HFFc6 (cell line): ENCODE data around the gene VSTM2B. TPM values are rescaled to one million over a fixed set of nuclear protein-coding genes. Genes with fewer than 3 reads are reported as not detected.

Experiments used
- DNase-seq: peaks from one replicate; pipeline ENCODE4 v3.0.0-alpha.2; 2018
- H3K27ac Mint-ChIP-seq: 2 replicates; pipeline ENCODE4 v1.8.0; 2020; ENCODE audit warnings: mild to moderate bottlenecking, mixed read lengths
- H3K27me3 Mint-ChIP-seq: 2 replicates; pipeline ENCODE4 v1.8.0; 2021; ENCODE audit warnings: mild to moderate bottlenecking, moderate library complexity, mixed read lengths; ENCODE audit not compliant: insufficient read depth
- H3K36me3 Mint-ChIP-seq: 2 replicates; pipeline ENCODE4 v1.8.0; 2021; ENCODE audit warnings: low read depth, mixed read lengths
- H3K4me1 Mint-ChIP-seq: 2 replicates; pipeline ENCODE4 v1.8.0; 2020; ENCODE audit warnings: low read depth, mixed read lengths
- H3K4me3 Mint-ChIP-seq: 2 replicates; pipeline ENCODE4 v1.8.0; 2020; ENCODE audit warnings: mild to moderate bottlenecking, moderate library complexity, mixed read lengths
- H3K9me3 Mint-ChIP-seq: 2 replicates; pipeline ENCODE4 v1.8.0; 2020; ENCODE audit warnings: mild to moderate bottlenecking, mixed read lengths
- total RNA-seq, 6 experiments: library from RNA; stranded (reverse); fragmentation: NEBNext Ultra II Directional; extraction: Animal tissue kit (Norgen Biotek cat#: 25700); gene quantifications; 2 replicates in 1 of 6; 3 replicates in 5 of 6; pipeline ENCODE4 v1.2.3, GENCODE V29; 2021
- TF ChIP-seq, protein P1 (sequence below): fragments of 200-600 bp; sonication (generic); IDR thresholded peaks from 2 replicates; pipeline ENCODE4 v1.5.0; 2021; ENCODE audit warnings: antibody characterized with exemption, mild to moderate bottlenecking

The VSTM2B gene
- total RNA-seq, 6 experiments from 2014 or later: not detected

GRCh38 chr19:29506619-29506911, 19.2 kb upstream of the VSTM2B start:
- DNase-seq: no peak
- TF ChIP-seq, protein P1, sequence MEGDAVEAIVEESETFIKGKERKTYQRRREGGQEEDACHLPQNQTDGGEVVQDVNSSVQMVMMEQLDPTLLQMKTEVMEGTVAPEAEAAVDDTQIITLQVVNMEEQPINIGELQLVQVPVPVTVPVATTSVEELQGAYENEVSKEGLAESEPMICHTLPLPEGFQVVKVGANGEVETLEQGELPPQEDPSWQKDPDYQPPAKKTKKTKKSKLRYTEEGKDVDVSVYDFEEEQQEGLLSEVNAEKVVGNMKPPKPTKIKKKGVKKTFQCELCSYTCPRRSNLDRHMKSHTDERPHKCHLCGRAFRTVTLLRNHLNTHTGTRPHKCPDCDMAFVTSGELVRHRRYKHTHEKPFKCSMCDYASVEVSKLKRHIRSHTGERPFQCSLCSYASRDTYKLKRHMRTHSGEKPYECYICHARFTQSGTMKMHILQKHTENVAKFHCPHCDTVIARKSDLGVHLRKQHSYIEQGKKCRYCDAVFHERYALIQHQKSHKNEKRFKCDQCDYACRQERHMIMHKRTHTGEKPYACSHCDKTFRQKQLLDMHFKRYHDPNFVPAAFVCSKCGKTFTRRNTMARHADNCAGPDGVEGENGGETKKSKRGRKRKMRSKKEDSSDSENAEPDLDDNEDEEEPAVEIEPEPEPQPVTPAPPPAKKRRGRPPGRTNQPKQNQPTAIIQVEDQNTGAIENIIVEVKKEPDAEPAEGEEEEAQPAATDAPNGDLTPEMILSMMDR: no peak
- Mint-ChIP-seq H3K27ac (no peak overlapping the region), H3K27me3 (peaks cover 6% of the 10 kb centered on the region), H3K36me3 (peaks cover 6% of the 10 kb centered on the region; the same call in 1 of the 2 replicates), H3K4me3 (no peak overlapping the region), H3K9me3 (peaks cover 18% of the 10 kb centered on the region), H3K4me1 (no peaks in the 10 kb centered on the region)

DNA sequence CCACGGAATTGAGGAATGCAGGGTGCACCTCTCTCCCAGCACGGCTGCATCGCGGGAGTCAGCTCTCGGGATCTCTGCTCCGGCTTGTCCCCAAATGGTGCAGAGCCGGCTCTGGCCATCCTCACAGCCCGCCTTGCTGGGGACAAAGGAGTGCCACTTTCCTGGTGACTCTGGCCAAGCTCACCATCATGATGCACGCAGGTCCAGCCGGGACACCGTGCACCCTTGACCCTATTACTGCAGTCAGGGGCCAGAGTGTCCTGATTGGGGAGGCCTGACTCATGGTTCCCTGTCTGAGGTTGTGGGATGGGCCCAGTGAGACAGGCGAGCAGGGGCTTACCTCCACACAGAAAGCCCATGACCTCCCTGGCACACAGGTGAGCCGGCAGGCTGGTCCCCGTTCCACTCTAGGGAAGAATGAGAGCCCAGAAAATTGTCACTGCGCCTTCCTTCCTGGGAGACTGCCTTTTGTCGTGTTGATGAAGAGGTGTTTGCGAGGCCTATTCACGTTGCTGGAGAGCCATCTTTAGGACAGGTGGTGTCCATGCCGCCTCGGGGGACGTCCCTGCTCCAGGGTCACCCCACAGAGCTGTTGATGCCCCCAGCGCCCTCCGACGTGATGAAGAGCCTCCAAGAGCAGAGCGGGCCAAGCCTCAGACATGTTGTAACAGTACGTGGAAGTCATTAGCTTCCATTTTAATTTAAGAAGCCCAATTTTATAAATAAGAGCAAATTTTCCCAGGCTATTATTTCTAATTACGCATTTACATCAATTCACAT, 18.5 kb upstream of the VSTM2B start:
- no peak for DNase-seq
- peaks cover 6% of the 10 kb centered on the region; the same call in 1 of the 2 replicates for H3K36me3 Mint-ChIP-seq
- H3K9me3 Mint-ChIP-seq: peaks cover 18% of the 10 kb centered on the region
- TF ChIP-seq, protein P1: no peak
- H3K27me3 Mint-ChIP-seq: peaks cover 4% of the 10 kb centered on the region
- no peak overlapping the region for H3K27ac Mint-ChIP-seq
- H3K4me3 Mint-ChIP-seq: no peak overlapping the region
- no peaks in the 10 kb centered on the region for H3K4me1 Mint-ChIP-seq

DNA sequence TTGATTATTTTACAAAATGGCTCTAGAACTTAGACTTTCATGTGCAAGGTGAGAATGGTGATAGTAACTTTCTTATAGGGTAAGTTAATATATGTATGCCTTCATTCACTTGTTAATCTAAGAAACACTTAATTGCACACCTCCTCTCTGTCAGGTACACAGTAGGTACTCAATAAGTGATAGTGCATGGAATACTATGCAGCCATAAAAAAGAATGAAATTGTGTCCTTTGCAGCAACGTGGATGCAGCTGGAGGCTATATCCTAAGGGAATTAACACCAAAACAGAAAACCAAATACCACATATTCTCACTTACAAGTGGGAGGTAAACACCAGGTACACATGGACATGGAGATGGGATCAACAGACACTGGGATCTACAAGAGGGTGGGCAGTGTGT, 17.6 kb upstream of the VSTM2B start:
- peaks cover 6% of the 10 kb centered on the region; the same call in 1 of the 2 replicates for H3K36me3 Mint-ChIP-seq
- H3K4me1 Mint-ChIP-seq: no peaks in the 10 kb centered on the region
- TF ChIP-seq, protein P1: no peak
- peaks cover 2% of the 10 kb centered on the region; the same call in 1 of the 2 replicates for H3K27me3 Mint-ChIP-seq
- no peak overlapping the region for H3K4me3 Mint-ChIP-seq
- H3K9me3 Mint-ChIP-seq: peaks cover 18% of the 10 kb centered on the region
- no peak overlapping the region for H3K27ac Mint-ChIP-seq
- no peak for DNase-seq

DNA sequence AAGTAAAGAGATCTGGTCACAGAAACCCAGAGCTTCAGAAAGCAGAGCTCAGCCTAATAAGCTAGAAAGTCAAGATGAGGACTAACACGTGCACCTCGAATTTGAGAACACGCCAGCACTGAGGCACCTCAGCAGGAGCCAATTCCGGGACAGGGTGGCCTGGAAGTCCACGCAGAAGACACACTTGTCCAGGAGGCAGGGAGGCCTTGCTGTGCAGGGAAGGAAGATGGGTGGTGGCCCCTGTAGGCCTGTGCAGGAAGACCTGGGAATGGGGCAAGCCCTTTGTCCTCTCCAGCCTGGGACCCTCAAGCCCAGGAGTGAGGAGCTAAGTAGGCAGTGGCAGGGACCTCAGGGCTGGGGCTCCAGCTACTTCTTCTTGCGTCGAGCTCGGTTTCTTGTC, 16.3 kb upstream of the VSTM2B start:
- Mint-ChIP-seq H3K4me1 (no peaks in the 10 kb centered on the region), H3K9me3 (peaks cover 15% of the 10 kb centered on the region), H3K27ac (no peak overlapping the region), H3K4me3 (no peak overlapping the region), H3K36me3 (no peaks in the 10 kb centered on the region), H3K27me3 (no peaks in the 10 kb centered on the region; the same call in 1 of the 2 replicates)
- DNase-seq: no peak
- TF ChIP-seq, protein P1: no peak

- Mint-ChIP-seq H3K27ac (no peak overlapping the region), H3K9me3 (peaks cover 15% of the 10 kb centered on the region), H3K4me1 (no peaks in the 10 kb centered on the region), H3K27me3 (no peaks in the 10 kb centered on the region; the same call in none of the 2 replicates), H3K36me3 (no peaks in the 10 kb centered on the region), H3K4me3 (no peak overlapping the region)
- no peak for DNase-seq
- TF ChIP-seq, protein P1: no peak
Measured at GRCh38 chr19:29510701-29511265, 15.0 kb upstream of the VSTM2B start.
